ENCODE measurements around the gene BLID. TPM values are rescaled to one million over a fixed set of nuclear protein-coding genes. Genes with fewer than 3 reads are reported as not detected.

Gene BLID
- total and polyA plus RNA-seq, 10 of the 15 experiments (the other 5 are each of a cell fraction or from before 2014, with no cell fraction given): not detected

DNA sequence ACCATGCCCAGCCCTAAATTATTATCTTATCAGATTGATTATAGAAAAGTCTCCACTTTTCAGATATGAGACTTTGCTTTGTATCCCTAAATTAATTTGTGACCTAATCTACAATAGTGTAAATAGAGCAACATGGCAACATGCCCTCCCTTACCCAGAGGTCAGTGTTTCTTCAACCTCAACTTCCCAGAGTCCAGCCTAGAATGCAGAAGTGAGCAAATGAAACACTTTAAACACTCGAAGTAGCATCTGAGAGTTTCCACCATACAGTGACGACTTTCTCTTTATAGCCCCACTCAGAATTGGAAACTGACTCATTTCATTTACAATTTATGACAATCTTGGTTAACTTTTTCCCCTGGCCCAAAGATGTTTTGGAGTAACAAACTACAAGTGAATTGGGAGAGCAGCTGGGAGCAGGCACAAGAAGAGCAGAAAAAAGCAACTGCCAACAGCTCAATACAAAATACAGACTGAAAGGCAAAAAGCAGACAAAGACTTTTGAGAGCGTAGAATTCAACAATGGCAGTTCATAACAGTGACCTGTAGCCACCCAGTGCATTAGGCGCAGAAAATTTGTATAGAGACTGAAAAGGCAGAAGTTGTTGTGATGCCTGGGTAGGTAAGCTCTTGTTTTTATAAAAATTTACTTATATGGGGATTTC lies 10.1 kb upstream of the BLID start:
- no peak for FAIRE-seq
- 23% methylated on average over 4 of the region's 4 CpGs for WGBS (ENCODE audit: insufficient coverage, insufficient replicate concordance, low lambda C conversion rate, missing lambda C conversion rate)

More for the DNA sequence above, 10.1 kb upstream of the BLID start:
- intact Hi-C loops (cut with micrococcal nuclease; ENCODE audit: unreplicated experiment): no loop called here
- no peaks in the 10 kb centered on the region for H3K36me3 ChIP-seq (ENCODE audit: control insufficient read depth in 2 of 2, insufficient read depth in 2 of 2, low read length in 1 of 2)
- H3K79me2 ChIP-seq (ENCODE audit: control insufficient read depth, insufficient read depth, low read length): no peaks in the 10 kb centered on the region
- H3K4me3 ChIP-seq: no peak overlapping the region
- H3K27ac ChIP-seq (ENCODE audit: control insufficient read depth, insufficient read depth): no peak overlapping the region
- SMC1A ChIA-PET (ENCODE audit: uncharacterized antibody, unreplicated experiment): no interaction called here
- RAD21 ChIA-PET (ENCODE audit: unreplicated experiment): no interaction called here
- in situ Hi-C loops (cut with MboI): no loop called here
- H3K4me1 ChIP-seq (ENCODE audit: control insufficient read depth, insufficient read depth, low read length): no peaks in the 10 kb centered on the region
- no peak for ATAC-seq
- CTCF ChIA-PET: no interaction called here
- POLR2A ChIA-PET: no interaction called here
- no peak overlapping the region for H3K9ac ChIP-seq (ENCODE audit: control insufficient read depth, insufficient read depth, low read length)
- no peak for TF ChIP-seq HCFC1 (IDR thresholded peaks at IDR 0.05; ENCODE audit: low read length)
- no peak for TF ChIP-seq HDAC2 (IDR thresholded peaks at IDR 0.05)
- no peak for TF ChIP-seq ETV6 (conservative IDR thresholded peaks at IDR 0.05 in 1 of 2, IDR thresholded peaks at IDR 0.05 in 1 of 2; ENCODE audit: borderline replicate concordance in 1 of 2, low read depth in 1 of 2)
- no peak for TF ChIP-seq LARP7 (IDR thresholded peaks at IDR 0.05)
- no peak for TF ChIP-seq CUX1 (IDR thresholded peaks at IDR 0.05; ENCODE audit: insufficient replicate concordance, low read depth, low read length)
- TF ChIP-seq ZNF217 (IDR thresholded peaks at IDR 0.05): no peak
- no peak for TF ChIP-seq EZH2 (IDR thresholded peaks at IDR 0.05; ENCODE audit: borderline replicate concordance, control insufficient read depth, low read depth, low read length)
- TF ChIP-seq YY1 (IDR thresholded peaks at IDR 0.05; ENCODE audit: low read depth, low read length): no peak
- TF ChIP-seq CHD2 (IDR thresholded peaks at IDR 0.05; ENCODE audit: borderline replicate concordance, low read depth, low read length): no peak
- TF ChIP-seq RB1 (IDR thresholded peaks at IDR 0.05; ENCODE audit: borderline replicate concordance): no peak
- TF ChIP-seq FOXK2 (IDR thresholded peaks at IDR 0.05): no peak
- no peak for TF ChIP-seq KLF5 (IDR thresholded peaks at IDR 0.05; ENCODE audit: partially characterized antibody)
- no peak for TF ChIP-seq NFIC (IDR thresholded peaks at IDR 0.05; ENCODE audit: low read depth, low read length)
- no peak for TF ChIP-seq ASH2L (IDR thresholded peaks at IDR 0.05; ENCODE audit: borderline replicate concordance, low read depth)
- H3K27me3 ChIP-seq (replicated peaks in 1 of 2; ENCODE audit: control insufficient read depth in 2 of 2, insufficient read depth in 2 of 2, low read length in 1 of 2): no peaks in the 10 kb centered on the region
- H3K4me2 ChIP-seq (ENCODE audit: control insufficient read depth, insufficient read depth): no peak overlapping the region
- no peak overlapping the region for H2AFZ ChIP-seq (ENCODE audit: control insufficient read depth, low read depth, low read length)
- H4K20me1 ChIP-seq (ENCODE audit: control insufficient read depth, insufficient read depth): no peaks in the 10 kb centered on the region; the same call in 1 of the 2 replicates
- no peaks in the 10 kb centered on the region for H3K9me3 ChIP-seq (replicated peaks; ENCODE audit: control insufficient read depth, insufficient read depth, low read length)
- no peak for DNase-seq (ENCODE audit: low read depth, low spot score)
- no TSS peak for BruUV-seq (replicated peaks)
